ENCODE results near the gene DNAJA2.

DNAJA2 gene

GRCh38 chr16:46926470-46927225, 46.8 kb downstream of the DNAJA2 start:
- Mint-ChIP-seq H3K9me3 (no peaks in the 10 kb centered on the region), H3K27me3 (no peaks in the 10 kb centered on the region), H3K4me1 (ENCODE audit: low read depth) (peaks cover 4% of the 10 kb centered on the region), H3K27ac (no peak overlapping the region), H3K36me3 (ENCODE audit: low read depth) (peaks cover 42% of the 10 kb centered on the region), H3K4me3 (no peak overlapping the region)
- no peak for DNase-seq

DNA sequence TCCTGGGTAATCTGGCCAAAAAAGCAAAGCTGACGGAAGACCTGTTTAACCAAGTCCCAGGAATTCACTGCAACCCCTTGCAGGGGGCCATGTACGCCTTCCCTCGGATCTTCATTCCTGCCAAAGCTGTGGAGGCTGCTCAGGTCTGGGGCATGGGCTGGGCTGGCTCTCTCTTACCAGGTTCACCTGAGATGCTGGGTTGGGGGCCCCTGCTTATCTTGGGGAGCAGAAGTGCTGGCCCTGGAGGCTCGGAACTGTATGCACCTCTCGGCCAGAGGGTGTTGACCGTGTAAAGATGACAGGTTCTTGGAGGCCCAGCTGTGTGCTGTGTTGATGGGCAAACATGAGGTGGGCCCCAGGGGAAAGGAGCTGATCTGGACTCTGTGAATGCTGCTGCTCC, 49.1 kb downstream of the DNAJA2 start:
- Mint-ChIP-seq H3K4me3 (no peak overlapping the region), H3K4me1 (ENCODE audit: low read depth) (peaks cover 3% of the 10 kb centered on the region), H3K27me3 (no peaks in the 10 kb centered on the region), H3K27ac (no peak overlapping the region), H3K36me3 (ENCODE audit: low read depth) (peaks cover 42% of the 10 kb centered on the region), H3K9me3 (no peaks in the 10 kb centered on the region)
- no peak for DNase-seq

DNA sequence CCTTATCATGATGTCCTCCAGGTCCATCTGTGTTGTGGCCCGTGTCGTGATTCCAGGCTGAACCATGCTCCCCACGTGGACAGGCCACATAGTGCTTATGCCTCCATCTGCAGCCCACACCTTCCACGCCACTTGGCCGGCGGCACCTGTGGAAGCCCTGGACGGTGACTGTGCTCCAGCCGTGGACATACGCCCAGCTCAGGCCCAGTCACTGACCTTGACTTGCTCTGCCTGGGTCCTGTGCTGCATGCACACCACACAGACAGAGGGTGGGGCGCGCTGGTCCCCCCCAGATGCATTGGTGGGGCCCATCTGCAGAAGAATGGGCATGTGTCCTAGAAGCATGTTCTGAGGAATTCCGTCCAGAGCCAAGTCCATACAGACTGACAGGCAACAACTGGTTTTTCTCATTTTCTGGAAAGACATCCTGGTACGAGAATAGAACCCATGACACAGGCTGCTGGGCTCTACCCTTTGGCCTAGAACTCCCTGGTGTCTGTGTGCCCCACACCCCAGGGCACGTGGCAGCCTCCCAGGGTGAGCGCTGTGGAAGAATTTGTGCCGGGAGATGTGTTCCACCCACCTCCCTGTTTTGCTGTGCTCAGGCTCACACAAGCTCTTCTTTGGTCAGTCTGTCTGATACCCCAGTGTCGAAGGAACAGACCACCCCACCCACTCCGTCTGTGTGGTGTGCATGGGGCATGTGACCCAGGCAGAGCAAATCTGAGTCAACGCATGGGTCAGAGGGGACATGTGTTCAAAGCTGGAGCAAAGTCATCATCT, 49.8 kb downstream of the DNAJA2 start:
- peaks cover 38% of the 10 kb centered on the region for H3K36me3 Mint-ChIP-seq (ENCODE audit: low read depth)

GRCh38 chr16:46922239-46922638, 51.2 kb downstream of the DNAJA2 start:
- DNase-seq, result no peak
- Mint-ChIP-seq H3K27ac (no peak overlapping the region), H3K9me3 (no peaks in the 10 kb centered on the region), H3K4me1 (ENCODE audit: low read depth) (peaks cover 7% of the 10 kb centered on the region), H3K4me3 (no peak overlapping the region), H3K27me3 (no peaks in the 10 kb centered on the region), H3K36me3 (ENCODE audit: low read depth) (peaks cover 35% of the 10 kb centered on the region)

More for the DNA sequence above, 49.8 kb downstream of the DNAJA2 start:
- Mint-ChIP-seq H3K9me3 (no peaks in the 10 kb centered on the region), H3K27me3 (no peaks in the 10 kb centered on the region), H3K27ac (no peak overlapping the region), H3K4me3 (no peak overlapping the region), H3K4me1 (ENCODE audit: low read depth) (peaks cover 10% of the 10 kb centered on the region)
- no peak for DNase-seq

DNA sequence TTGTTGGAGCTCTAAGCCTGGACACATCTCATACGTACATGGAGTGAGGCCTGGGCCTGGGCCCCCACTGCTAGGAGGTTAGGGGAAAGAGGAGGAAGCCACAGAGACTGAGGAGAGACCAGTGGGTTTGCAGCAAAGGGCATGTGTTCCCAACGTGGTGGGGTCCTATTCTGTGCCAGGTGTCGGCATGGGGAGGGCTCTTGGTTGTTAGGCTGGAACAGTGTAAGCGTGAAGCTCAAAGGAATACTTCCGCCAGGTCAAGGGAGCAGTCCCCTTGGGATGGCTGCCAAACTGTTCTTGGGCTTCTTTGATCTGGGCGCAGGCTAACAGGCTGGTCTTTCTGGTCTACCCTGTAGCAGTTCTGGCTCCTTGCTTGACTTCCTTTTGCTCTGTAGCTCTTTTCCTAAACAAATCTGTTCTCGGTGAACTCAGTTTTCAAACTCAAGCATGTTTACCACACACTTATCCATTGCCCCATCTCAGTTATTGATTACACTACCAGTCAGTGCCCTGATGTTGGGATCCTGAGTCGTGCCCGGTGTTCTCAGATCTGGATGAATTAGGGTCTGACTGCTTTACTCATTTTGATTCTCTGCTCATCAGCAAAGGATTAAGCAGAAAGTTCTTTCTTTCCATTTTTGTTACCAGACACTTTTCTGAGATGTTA, 52.9 kb downstream of the DNAJA2 start:
- Mint-ChIP-seq H3K9me3 (no peaks in the 10 kb centered on the region), H3K27ac (no peak overlapping the region), H3K36me3 (ENCODE audit: low read depth) (peaks cover 39% of the 10 kb centered on the region), H3K4me3 (no peak overlapping the region), H3K4me1 (ENCODE audit: low read depth) (peaks cover 7% of the 10 kb centered on the region), H3K27me3 (no peaks in the 10 kb centered on the region)
- DNase-seq, result no peak

GRCh38 chr16:46918905-46919792, 54.3 kb downstream of the DNAJA2 start:
- H3K27me3 Mint-ChIP-seq, result no peaks in the 10 kb centered on the region
- no peak overlapping the region for H3K27ac Mint-ChIP-seq
- peaks cover 39% of the 10 kb centered on the region for H3K36me3 Mint-ChIP-seq (ENCODE audit: low read depth)
- no peak overlapping the region for H3K4me3 Mint-ChIP-seq
- no peaks in the 10 kb centered on the region for H3K9me3 Mint-ChIP-seq
- no peak for DNase-seq
- peaks cover 7% of the 10 kb centered on the region for H3K4me1 Mint-ChIP-seq (ENCODE audit: low read depth)

DNA sequence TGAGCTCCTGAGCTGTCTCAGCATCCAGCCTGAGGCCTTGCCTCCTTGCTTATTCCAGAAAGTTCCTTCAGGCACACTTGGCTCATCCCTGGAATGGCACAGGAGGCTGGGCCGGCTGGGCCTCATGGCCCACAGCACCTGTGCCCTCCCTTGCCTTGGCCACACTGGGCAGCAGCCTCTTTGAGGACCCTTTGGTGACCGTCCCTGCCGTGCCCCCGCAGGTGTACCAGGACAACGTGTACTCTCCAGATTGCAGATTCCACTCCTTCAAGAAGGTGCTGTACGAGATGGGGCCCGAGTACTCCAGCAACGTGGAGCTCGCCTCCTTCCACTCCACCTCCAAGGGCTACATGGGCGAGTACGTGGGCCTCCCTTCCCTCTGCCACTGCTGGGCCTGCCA, 55.1 kb downstream of the DNAJA2 start:
- H3K4me3 Mint-ChIP-seq, result no peak overlapping the region
- peaks cover 35% of the 10 kb centered on the region for H3K36me3 Mint-ChIP-seq (ENCODE audit: low read depth)
- DNase-seq, result no peak

DNA sequence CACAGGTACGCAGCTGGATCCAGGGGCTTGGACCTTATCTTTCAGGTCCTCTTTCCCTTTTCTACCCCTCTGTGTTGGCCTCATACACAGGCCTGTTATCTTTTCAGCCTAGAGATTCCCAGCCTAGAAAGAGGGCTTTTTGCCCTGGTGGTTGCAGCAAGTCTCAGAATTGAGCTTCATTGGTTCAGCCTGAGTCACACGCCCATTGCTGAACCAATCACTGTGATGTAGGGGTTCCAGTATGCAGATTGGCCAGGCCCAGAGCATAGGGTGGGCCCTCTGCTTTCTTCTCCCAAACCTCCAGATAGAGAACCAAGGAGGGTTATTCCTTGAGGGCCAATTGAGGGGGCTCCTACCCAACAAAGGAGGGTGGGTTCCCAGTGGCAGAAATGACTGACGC, 56.5 kb downstream of the DNAJA2 start:
- H3K4me3 Mint-ChIP-seq, result no peak overlapping the region
- no peaks in the 10 kb centered on the region for H3K9me3 Mint-ChIP-seq
- no peaks in the 10 kb centered on the region for H3K27me3 Mint-ChIP-seq
- DNase-seq, result no peak
- peaks cover 25% of the 10 kb centered on the region for H3K36me3 Mint-ChIP-seq (ENCODE audit: low read depth)
- peaks cover 7% of the 10 kb centered on the region for H3K4me1 Mint-ChIP-seq (ENCODE audit: low read depth)
- H3K27ac Mint-ChIP-seq, result no peak overlapping the region

More for the DNA sequence above, 55.1 kb downstream of the DNAJA2 start:
- no peak overlapping the region for H3K27ac Mint-ChIP-seq
- no peaks in the 10 kb centered on the region for H3K27me3 Mint-ChIP-seq
- H3K4me1 Mint-ChIP-seq (ENCODE audit: low read depth), result peaks cover 7% of the 10 kb centered on the region
- no peaks in the 10 kb centered on the region for H3K9me3 Mint-ChIP-seq

DNA sequence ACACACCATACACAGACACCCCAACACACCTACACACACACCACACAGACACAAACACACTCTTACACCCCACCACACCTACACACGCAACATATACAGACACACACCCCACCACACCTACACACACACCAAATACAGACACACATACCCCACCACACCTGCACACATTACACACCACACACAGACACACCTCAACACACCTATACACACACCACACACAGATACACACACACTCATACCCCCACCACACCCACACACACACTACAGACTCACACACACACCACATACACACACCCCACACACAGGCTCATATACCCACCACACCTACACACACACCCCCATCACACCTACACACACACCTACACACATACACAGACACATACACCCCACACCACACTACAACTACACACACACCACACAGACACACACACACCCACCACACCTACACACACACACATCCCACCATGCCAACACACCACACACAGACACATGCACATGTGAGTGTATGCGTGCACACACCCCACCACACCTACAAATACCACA, 57.9 kb downstream of the DNAJA2 start:
- H3K4me1 Mint-ChIP-seq (ENCODE audit: low read depth), result peaks cover 13% of the 10 kb centered on the region
- no peaks in the 10 kb centered on the region for H3K27me3 Mint-ChIP-seq
- no peak for DNase-seq
- peaks cover 34% of the 10 kb centered on the region for H3K36me3 Mint-ChIP-seq (ENCODE audit: low read depth)
- no peak overlapping the region for H3K4me3 Mint-ChIP-seq
- no peaks in the 10 kb centered on the region for H3K9me3 Mint-ChIP-seq
- H3K27ac Mint-ChIP-seq, result no peak overlapping the region

DNA sequence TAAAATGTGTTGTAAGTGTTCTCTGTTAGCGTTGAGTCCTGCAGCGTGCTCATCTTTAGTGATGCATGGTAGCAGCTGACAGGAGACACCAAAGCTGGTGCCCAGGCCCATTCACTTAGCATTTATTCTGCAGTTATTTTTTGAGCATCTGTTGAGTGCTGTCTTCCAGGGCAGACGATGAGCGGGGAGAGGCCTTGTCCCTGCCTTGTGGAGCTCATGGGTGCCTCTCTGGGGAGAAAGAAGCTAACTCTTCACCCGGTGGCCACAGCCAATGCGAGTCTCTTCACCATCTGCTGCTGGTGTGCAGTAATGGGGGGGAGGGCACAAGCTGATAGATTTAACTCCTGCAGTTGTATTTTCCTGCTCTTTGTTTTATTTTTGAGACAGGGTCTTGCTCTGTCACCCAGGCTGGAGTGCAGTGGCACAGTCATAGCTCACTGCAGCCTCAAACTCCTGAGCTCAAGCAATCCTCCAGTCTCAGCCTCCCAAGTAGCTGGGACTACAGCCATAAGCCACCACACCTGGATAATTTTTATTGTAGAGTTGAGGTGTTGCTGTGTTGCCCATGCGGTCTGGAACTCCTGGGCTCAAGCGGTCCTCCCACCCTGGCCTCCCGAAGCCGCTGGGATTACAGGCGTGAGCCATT, 58.8 kb downstream of the DNAJA2 start:
- Mint-ChIP-seq H3K27ac (no peak overlapping the region), H3K4me3 (no peak overlapping the region), H3K4me1 (ENCODE audit: low read depth) (peaks cover 13% of the 10 kb centered on the region), H3K36me3 (ENCODE audit: low read depth) (peaks cover 37% of the 10 kb centered on the region), H3K27me3 (no peaks in the 10 kb centered on the region), H3K9me3 (no peaks in the 10 kb centered on the region)
- no peak for DNase-seq

- H3K4me3 Mint-ChIP-seq, result no peak overlapping the region
Measured at GRCh38 chr16:46911650-46912049, 61.8 kb downstream of the DNAJA2 start.

GRCh38 chr16:46911038-46911437, 62.4 kb downstream of the DNAJA2 start:
- Mint-ChIP-seq H3K9me3 (no peaks in the 10 kb centered on the region), H3K27ac (peak overlapping the region; percentile 53), H3K4me3 (no peak overlapping the region), H3K36me3 (ENCODE audit: low read depth) (peaks cover 27% of the 10 kb centered on the region), H3K4me1 (ENCODE audit: low read depth) (peaks cover 8% of the 10 kb centered on the region), H3K27me3 (no peaks in the 10 kb centered on the region)
- no peak for DNase-seq

More at GRCh38 chr16:46911650-46912049, 61.8 kb downstream of the DNAJA2 start:
- peaks cover 8% of the 10 kb centered on the region for H3K4me1 Mint-ChIP-seq (ENCODE audit: low read depth)
- no peak overlapping the region for H3K27ac Mint-ChIP-seq
- no peaks in the 10 kb centered on the region for H3K27me3 Mint-ChIP-seq
- no peaks in the 10 kb centered on the region for H3K9me3 Mint-ChIP-seq
- peaks cover 30% of the 10 kb centered on the region for H3K36me3 Mint-ChIP-seq (ENCODE audit: low read depth)
- DNase-seq, result no peak

- Mint-ChIP-seq H3K27ac (no peak overlapping the region), H3K36me3 (ENCODE audit: low read depth) (peaks cover 16% of the 10 kb centered on the region), H3K4me3 (no peak overlapping the region), H3K4me1 (ENCODE audit: low read depth) (peaks cover 8% of the 10 kb centered on the region), H3K27me3 (no peaks in the 10 kb centered on the region), H3K9me3 (no peaks in the 10 kb centered on the region)
- DNase-seq, result peak; percentile 64
Measured at GRCh38 chr16:46908540-46909372, 64.7 kb downstream of the DNAJA2 start.

Measured in activated T-cell treated with anti-CD3 and anti-CD28 coated beads, Interleukin-2, amount 50 U/mL, for 24 hours (primary cell).